SJCRH30 (cell line): ENCODE measurements around the gene OR8B8. TPM values are rescaled to one million over a fixed set of nuclear protein-coding genes. Genes with fewer than 3 reads are reported as not detected.
"Not testable (repeated sequence)": the region's sequence is repeated elsewhere in the genome, so short reads cannot be mapped to it uniquely, and the experiment has no call there.

Source experiments
- DNase-seq, 2 experiments: peaks; one replicate each; pipeline ENCODE4 v3.0.0-alpha.2; 2015 to 2020
- H3K27ac ChIP-seq: fragments of 250-450 bp; sonication (Bioruptor Pico); 2 replicates; pipeline ENCODE4 v1.5.1; 2020; ENCODE audit warnings: mild to moderate bottlenecking, moderate library complexity
- H3K27me3 ChIP-seq: fragments of 250-450 bp; sonication (Bioruptor Pico); 2 replicates; pipeline ENCODE4 v1.5.1; 2020; ENCODE audit warnings: mild to moderate bottlenecking, moderate library complexity
- H3K36me3 ChIP-seq: fragments of 250-450 bp; sonication (Bioruptor Pico); 2 replicates; pipeline ENCODE4 v1.5.1; 2020; ENCODE audit warnings: mild to moderate bottlenecking, moderate library complexity
- H3K4me1 ChIP-seq: fragments of 250-450 bp; sonication (Bioruptor Pico); 2 replicates; pipeline ENCODE4 v1.5.1; 2020; ENCODE audit warnings: mild to moderate bottlenecking, moderate library complexity
- H3K4me3 ChIP-seq: fragments of 250-450 bp; sonication (Bioruptor Pico); 2 replicates; pipeline ENCODE4 v1.5.1; 2020; ENCODE audit warnings: mild to moderate bottlenecking, moderate library complexity
- H3K9me3 ChIP-seq: fragments of 250-450 bp; sonication (Bioruptor Pico); replicated peaks from 2 replicates; pipeline ENCODE4 v1.5.1; 2020; ENCODE audit warnings: mild to moderate bottlenecking, moderate library complexity
- total RNA-seq: library from RNA; depleted of rRNA; stranded (reverse); fragments of >200 nt; shearing (Covaris generic); gene quantifications from 2 replicates; pipeline ENCODE4 v1.2.3, GENCODE V29; 2014

Gene OR8B8
- total RNA-seq, 1 experiment from 2014 or later: not detected

DNA sequence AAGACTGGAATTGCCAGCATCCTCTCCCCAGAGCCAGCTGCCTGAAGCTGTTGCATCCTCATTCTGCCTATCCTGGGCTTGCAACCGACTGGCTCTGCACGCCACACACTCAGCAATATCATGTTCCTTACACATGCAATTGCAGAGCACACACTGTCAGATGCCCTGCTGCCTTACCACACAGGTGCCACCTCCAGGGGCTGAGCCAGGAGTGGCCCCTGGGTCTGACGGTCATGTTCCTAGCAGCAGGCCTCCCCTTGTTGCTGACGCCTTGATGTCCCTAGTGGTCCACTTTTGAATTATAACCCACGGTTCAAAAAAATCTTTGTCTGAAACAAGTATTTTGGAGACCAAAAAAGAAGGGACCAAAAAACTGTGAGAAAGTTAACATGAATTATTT lies 18.5 kb upstream of the OR8B8 start:
- H3K27me3 ChIP-seq: no peaks in the 10 kb centered on the region
- H3K27ac ChIP-seq: no peak overlapping the region
- no peaks in the 10 kb centered on the region for H3K9me3 ChIP-seq
- H3K36me3 ChIP-seq: no peaks in the 10 kb centered on the region
- DNase-seq: no peak
- H3K4me3 ChIP-seq: no peak overlapping the region
- no peaks in the 10 kb centered on the region for H3K4me1 ChIP-seq

DNA sequence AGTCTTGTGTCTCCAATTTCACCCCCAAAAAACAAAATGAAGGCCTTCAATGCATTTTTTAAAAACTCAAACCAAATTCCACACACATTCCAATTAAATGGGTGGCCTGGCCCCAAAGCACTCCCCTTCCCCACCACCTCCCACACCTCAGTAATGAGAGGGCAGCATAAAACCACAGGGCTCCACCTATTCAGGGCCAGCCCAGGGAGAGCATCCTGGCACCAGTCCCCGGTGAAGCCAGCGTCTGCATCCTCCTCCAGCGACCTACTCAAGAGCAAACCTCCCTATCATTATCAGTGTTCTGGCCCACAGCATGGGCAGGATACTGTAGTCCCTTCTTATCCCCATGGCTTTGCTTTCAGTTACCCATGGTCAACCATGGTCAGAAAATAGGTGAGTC lies 17.8 kb upstream of the OR8B8 start:
- H3K36me3 ChIP-seq: no peaks in the 10 kb centered on the region
- no peaks in the 10 kb centered on the region for H3K27me3 ChIP-seq
- no peaks in the 10 kb centered on the region for H3K4me1 ChIP-seq
- no peak overlapping the region for H3K4me3 ChIP-seq
- H3K27ac ChIP-seq: no peak overlapping the region
- DNase-seq: no peak
- H3K9me3 ChIP-seq: no peaks in the 10 kb centered on the region

- Histone ChIP-seq H3K4me1 (no peaks in the 10 kb centered on the region), H3K4me3 (no peak overlapping the region), H3K36me3 (no peaks in the 10 kb centered on the region), H3K27me3 (no peaks in the 10 kb centered on the region), H3K27ac (no peak overlapping the region), H3K9me3 (no peaks in the 10 kb centered on the region)
- DNase-seq: no peak
These were observed 15.0 kb upstream of the OR8B8 start for GRCh38 chr11:124460459-124460858.

DNA sequence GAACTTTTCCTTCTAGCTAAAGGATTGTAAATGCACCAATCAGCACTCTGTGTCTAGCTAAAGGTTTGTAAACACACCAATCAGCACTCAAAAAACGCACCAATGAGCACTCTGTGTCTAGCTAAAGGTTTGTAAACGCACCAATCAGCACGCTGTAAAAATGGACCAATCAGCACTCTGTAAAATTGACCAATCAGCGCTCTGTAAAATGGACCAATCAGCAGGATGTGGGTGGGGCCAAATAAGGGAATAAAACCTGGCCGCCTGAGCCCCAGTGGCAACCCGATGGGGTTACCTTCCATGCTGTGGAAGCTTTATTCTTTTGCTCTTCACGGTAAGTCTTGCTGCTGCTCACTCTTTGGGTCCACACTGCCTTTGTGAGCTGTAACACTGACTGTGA lies 13.9 kb upstream of the OR8B8 start:
- H3K4me1 ChIP-seq, H3K9me3 ChIP-seq, H3K4me3 ChIP-seq, DNase-seq, H3K27me3 ChIP-seq, H3K27ac ChIP-seq, H3K36me3 ChIP-seq: not testable (repeated sequence)

DNA sequence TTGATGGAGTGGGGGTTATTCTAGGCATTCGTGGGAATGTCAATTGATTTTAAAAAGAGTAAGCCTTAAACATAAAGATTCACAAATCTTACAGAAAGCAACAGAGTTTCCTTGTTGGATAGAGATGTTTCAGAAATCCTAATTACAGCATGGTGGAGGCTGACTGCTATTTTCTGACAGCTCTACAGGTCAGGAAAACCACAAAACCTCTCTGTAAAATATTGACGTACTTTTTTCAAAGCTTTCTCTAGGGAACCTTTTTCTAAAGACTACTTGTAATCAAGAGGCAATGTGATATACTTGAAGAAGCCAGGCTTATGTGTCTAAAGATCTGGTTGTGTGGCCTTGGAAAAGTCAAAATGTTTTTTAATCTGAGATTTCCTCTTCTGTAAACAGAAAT lies 9.1 kb upstream of the OR8B8 start:
- Histone ChIP-seq H3K36me3 (no peaks in the 10 kb centered on the region), H3K4me3 (no peak overlapping the region), H3K27me3 (no peaks in the 10 kb centered on the region), H3K4me1 (no peaks in the 10 kb centered on the region), H3K9me3 (no peaks in the 10 kb centered on the region), H3K27ac (no peak overlapping the region)
- DNase-seq: no peak

- H3K36me3 ChIP-seq: no peaks in the 10 kb centered on the region
- no peaks in the 10 kb centered on the region for H3K9me3 ChIP-seq
- no peak overlapping the region for H3K27ac ChIP-seq
- H3K27me3 ChIP-seq: no peaks in the 10 kb centered on the region
- no peaks in the 10 kb centered on the region for H3K4me1 ChIP-seq
- no peak for DNase-seq
- no peak overlapping the region for H3K4me3 ChIP-seq
These were observed 1.4 kb upstream of the OR8B8 start for GRCh38 chr11:124446916-124447315.

DNA sequence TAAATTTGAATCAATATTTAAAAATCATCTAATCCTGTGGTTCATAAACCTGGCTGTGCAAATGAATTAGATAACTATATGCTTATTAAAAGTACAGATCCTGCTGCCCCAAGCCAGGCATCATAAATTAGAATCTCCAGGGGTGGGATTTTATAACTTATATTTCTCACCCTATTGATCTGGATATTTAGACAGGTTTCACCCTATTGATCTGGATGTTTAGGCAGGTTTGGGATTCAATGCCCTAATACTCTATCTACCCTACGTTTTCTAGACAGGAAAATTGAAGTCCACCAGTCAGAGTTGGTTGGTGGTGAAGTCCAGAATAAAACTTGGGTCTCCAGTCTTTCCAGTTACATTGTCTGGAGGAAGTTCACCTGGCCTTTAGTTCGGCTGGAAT lies 2.6 kb downstream of the OR8B8 start:
- Histone ChIP-seq H3K9me3 (no peaks in the 10 kb centered on the region), H3K27me3 (no peaks in the 10 kb centered on the region; the same call in 1 of the 2 replicates), H3K36me3 (no peaks in the 10 kb centered on the region), H3K4me1 (no peaks in the 10 kb centered on the region), H3K27ac (no peak overlapping the region), H3K4me3 (no peak overlapping the region)
- DNase-seq: no peak

- H3K27me3 ChIP-seq: no peaks in the 10 kb centered on the region; the same call in 1 of the 2 replicates
- no peaks in the 10 kb centered on the region for H3K4me1 ChIP-seq
- DNase-seq: no peak
- no peak overlapping the region for H3K4me3 ChIP-seq
- no peak overlapping the region for H3K27ac ChIP-seq
- H3K36me3 ChIP-seq: no peaks in the 10 kb centered on the region
- no peaks in the 10 kb centered on the region for H3K9me3 ChIP-seq
These were observed 3.1 kb downstream of the OR8B8 start for GRCh38 chr11:124442442-124442841.

GRCh38 chr11:124441519-124441918 lies 4.0 kb downstream of the OR8B8 start:
- no peak overlapping the region for H3K27ac ChIP-seq
- no peaks in the 10 kb centered on the region for H3K9me3 ChIP-seq
- H3K4me1 ChIP-seq: no peaks in the 10 kb centered on the region
- no peaks in the 10 kb centered on the region for H3K36me3 ChIP-seq
- H3K27me3 ChIP-seq: no peaks in the 10 kb centered on the region; the same call in 1 of the 2 replicates
- no peak for DNase-seq
- no peak overlapping the region for H3K4me3 ChIP-seq

GRCh38 chr11:124441081-124441480 lies 4.4 kb downstream of the OR8B8 start:
- Histone ChIP-seq H3K36me3 (no peaks in the 10 kb centered on the region), H3K27me3 (no peaks in the 10 kb centered on the region; the same call in 1 of the 2 replicates)

GRCh38 chr11:124440608-124441007 lies 4.9 kb downstream of the OR8B8 start:
- H3K4me1 ChIP-seq: no peaks in the 10 kb centered on the region
- no peaks in the 10 kb centered on the region; the same call in 1 of the 2 replicates for H3K27me3 ChIP-seq
- no peaks in the 10 kb centered on the region for H3K36me3 ChIP-seq
- no peak for DNase-seq
- H3K4me3 ChIP-seq: no peak overlapping the region
- H3K27ac ChIP-seq: no peak overlapping the region
- no peaks in the 10 kb centered on the region for H3K9me3 ChIP-seq

More at GRCh38 chr11:124441081-124441480, 4.4 kb downstream of the OR8B8 start:
- Histone ChIP-seq H3K4me1 (no peaks in the 10 kb centered on the region), H3K27ac (no peak overlapping the region), H3K4me3 (no peak overlapping the region), H3K9me3 (no peaks in the 10 kb centered on the region)
- no peak for DNase-seq

DNA sequence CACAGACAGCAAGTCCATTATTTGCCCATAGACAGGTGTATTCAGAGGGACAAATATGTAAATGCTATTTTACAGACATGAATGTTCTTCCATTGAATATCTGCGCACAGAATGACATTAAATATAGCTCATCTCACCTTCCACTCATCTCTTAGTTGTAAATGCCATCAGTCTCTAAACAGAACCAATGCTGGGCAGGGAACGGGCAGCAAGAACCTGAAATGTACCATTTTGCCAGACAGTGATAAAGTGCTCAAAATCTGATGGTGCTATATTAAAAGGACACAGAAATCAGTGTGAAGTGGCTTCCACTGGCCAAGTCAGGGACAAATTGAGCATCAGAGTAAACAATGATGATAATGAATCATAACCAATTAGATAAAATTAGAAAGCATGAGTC lies 10.8 kb downstream of the OR8B8 start:
- no peak overlapping the region for H3K4me3 ChIP-seq
- no peaks in the 10 kb centered on the region for H3K4me1 ChIP-seq
- H3K27ac ChIP-seq: no peak overlapping the region
- no peaks in the 10 kb centered on the region for H3K9me3 ChIP-seq
- H3K36me3 ChIP-seq: no peaks in the 10 kb centered on the region
- H3K27me3 ChIP-seq: no peaks in the 10 kb centered on the region
- no peak for DNase-seq

DNA sequence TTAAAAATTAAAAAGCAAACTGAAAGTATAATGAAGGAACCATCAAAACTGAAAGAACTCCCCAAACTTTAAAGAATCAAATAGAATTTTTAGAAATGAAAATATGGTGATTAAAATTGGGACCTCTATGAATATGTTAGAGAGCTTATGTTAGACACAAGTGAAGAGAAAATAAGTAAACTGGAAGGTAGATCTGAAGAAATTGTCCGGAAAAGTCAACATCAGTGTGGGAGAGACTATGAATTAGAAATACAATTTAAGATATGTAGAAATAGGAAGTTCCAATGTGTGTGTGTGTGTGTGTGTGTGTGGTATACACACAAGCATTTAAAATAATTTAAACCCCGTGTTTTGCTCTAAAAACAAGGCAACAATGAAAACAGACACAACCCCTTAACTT lies 15.9 kb downstream of the OR8B8 start:
- Histone ChIP-seq H3K4me3 (no peak overlapping the region), H3K9me3 (no peaks in the 10 kb centered on the region), H3K36me3 (no peaks in the 10 kb centered on the region), H3K27me3 (no peaks in the 10 kb centered on the region), H3K27ac (no peak overlapping the region), H3K4me1 (no peaks in the 10 kb centered on the region)
- DNase-seq: no peak

- Histone ChIP-seq H3K9me3 (no peaks in the 10 kb centered on the region), H3K36me3 (no peaks in the 10 kb centered on the region), H3K27me3 (no peaks in the 10 kb centered on the region), H3K27ac (no peak within 1 kb of the TSS), H3K4me3 (no peak within 1 kb of the TSS), H3K4me1 (no peaks in the 10 kb centered on the region)
- no peak for DNase-seq
These were observed 21.0 kb downstream of the OR8B8 start, which contains the start of gene OR8B4 for GRCh38 chr11:124424384-124424921. TSS of gene OR8B4 (minus strand) at chr11:124424871. CDS start at chr11:124424871, 0 bp downstream.

DNA sequence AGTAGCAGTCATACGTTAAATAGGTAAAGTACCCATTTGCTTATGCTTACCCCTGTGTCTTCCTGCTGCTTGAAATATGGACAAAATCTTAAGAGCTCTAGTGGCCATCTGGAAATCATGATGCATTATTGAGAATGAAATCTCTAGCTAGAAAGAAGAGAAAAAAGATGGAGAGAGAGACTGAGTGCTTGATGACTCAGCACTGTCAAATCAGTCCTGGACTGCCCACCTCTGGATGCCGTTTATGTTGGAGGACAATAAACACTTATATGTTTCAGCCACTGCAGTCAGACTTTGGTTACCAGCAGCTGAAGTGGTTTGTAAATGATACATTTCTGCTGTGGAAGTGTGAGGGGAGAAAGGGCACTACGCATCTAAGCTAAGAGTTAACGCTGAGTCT lies 24.5 kb downstream of the OR8B8 start:
- no peak for DNase-seq
- Histone ChIP-seq H3K27ac (no peak overlapping the region), H3K27me3 (no peaks in the 10 kb centered on the region), H3K36me3 (no peaks in the 10 kb centered on the region), H3K4me3 (no peak overlapping the region), H3K4me1 (no peaks in the 10 kb centered on the region), H3K9me3 (no peaks in the 10 kb centered on the region)

GRCh38 chr11:124415356-124415923 lies 30.1 kb downstream of the OR8B8 start:
- DNase-seq: peak in 1 of 2 experiments; percentile 34
- no peak overlapping the region for H3K4me3 ChIP-seq
- H3K9me3 ChIP-seq: no peaks in the 10 kb centered on the region
- H3K36me3 ChIP-seq: no peaks in the 10 kb centered on the region
- H3K27me3 ChIP-seq: no peaks in the 10 kb centered on the region
- H3K27ac ChIP-seq: no peak overlapping the region
- no peaks in the 10 kb centered on the region for H3K4me1 ChIP-seq
